NCI-H69 (cell line): ENCODE results near the gene FYB1.

Experiments used
- DNase-seq: peaks from one replicate; lab custom pipeline; 2025; lab: John Stamatoyannopoulos, UW

Gene FYB1

DNA sequence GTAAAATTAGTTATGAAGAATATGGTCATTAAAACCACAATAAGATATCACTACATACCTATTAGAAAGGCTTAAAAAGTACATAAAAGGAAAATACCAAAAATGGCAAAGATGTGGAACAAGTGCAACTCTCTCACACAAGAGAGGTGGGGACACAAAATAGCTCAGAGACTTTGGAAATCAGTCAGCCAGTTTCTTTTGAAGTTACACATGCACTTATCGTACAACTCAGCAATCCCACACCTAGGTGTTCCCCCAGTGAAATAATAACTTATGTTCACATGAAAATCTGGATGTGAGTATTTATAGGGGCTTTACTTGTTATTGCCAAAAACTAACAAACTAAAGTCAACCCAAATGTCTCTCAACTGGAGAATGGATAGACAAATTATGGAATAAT is 135.4 kb downstream of the FYB1 start:
- DNase-seq = no peak

DNA sequence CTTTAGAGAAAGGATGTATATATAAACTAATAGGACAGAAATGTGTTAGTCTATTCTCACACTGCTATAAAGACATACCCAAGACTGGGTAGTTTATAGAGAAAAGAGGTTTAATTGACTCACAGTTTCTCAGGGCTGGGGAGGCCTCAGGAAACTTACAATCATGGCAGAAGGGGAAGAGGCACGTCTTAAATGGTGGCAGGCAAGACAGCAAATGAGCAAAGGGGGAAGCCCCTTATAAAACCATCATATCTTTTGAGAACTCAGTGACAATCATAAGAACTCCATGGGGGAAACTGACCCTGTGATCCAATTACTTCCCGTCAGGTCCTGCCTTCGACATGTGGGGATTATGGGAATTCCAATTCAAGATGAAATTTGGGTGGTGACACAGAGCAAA is 136.4 kb downstream of the FYB1 start:
- no peak for DNase-seq

DNA sequence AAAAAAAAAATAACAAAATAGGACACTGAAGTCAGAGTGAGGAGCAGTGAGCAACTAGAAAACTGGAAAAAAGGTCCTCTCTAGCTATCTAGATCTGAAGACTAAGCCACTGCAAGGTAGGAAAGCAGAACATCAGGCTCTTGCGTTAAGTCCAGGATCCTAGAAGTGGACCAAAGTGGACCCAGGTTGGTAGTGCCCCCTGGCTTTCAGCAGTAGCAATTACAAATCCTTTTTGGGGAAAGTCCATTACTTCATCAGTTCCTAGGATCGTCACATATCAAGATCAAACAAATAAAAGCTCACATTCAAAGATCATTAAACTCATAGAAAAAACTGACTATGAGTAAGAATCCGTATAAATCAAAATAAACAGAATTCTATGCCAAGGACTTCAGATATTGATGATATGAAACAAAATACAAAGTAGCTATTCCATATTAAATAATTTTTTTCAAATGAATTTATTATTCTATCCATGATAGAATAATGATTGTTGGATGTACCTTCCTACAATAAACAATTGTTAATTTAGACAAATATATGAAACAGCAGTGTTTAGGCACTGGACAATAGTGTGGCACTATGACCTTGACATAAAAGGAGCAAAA is 138.7 kb downstream of the FYB1 start:
- peak; percentile 68 for DNase-seq

DNA sequence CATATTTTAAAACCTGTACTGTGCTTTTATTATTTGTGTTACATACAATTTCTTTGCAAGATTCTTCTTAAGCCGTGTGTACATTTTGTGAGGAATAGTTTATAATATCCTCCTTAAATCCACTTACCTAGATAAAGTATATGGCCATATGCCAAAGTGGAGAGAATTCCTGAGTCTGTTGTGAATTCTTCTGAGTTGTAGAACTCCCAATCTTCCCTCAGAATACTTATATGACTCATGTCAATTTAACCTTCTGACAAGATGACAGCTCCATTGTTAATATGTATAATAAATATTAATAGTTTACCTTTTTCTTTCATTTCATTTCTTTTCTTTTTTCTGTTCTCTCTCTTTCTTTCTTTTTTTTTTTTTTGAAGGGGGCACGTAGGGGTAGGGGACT is 139.2 kb downstream of the FYB1 start:
- no peak for DNase-seq

DNA sequence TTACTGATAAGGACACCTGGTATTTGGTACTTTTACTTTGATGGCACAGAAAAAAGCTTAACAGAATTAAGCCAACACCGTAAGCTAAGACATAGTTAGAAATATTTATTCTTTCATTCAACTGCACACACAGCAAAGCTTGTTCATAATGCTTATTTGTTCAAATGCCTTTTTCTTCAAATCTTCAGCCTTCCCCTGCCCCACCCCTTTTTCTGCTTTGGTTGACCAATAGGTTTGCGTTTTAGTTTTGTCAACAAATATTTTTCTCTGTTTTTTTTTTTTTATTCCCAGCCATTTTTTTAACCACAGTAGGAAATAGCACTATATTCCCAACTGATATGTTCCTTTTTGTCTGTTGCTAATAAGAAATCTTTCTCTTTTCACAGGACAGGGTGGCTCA is 140.2 kb downstream of the FYB1 start:
- no peak for DNase-seq

DNA sequence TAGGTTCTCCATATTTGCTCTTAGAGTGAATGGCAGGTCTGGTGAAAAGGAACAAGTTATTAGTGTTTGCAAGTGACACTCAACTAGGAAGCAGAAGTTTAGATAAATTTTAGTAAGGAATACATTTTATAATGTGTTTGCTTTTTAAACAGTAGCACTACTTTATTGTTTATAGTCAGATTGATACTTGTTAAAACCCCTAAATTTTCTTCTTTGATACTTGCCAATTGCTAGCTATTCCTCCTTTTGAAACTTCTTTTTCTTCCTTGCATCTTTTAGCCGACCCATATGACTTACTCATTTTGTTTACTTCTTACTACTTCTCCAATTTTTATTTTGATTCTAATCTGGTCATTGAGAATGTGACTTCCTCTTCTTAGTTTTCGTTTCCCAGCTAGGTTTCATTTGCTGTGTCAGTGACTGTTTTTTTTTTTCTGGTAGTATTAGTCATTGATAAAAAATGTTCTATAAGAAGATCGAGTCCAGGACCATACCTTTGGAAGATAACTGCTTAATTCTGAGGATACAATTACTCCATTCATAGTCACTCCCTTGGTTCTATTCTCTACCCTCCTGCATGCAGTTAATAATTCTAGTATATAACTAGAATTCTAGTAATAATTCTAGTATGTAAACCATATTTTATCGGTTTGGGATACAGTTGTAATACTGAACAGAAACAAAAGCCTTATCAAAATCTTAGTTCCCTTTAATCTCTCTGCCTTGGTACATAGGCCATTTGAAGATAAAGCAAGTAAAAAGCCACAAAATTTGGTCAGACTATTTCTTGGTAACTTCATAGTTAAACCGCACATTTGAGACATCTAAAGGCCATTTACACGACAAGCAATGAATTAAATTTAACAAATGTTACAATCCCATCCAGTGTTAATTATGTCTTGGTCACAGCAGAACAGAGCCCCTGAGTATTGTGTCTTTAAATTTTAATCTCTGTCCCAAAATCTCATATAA is 142.3 kb downstream of the FYB1 start:
- no peak for DNase-seq

GRCh38 chr5:39076101-39076756 is 143.1 kb downstream of the FYB1 start:
- DNase-seq = no peak

DNA sequence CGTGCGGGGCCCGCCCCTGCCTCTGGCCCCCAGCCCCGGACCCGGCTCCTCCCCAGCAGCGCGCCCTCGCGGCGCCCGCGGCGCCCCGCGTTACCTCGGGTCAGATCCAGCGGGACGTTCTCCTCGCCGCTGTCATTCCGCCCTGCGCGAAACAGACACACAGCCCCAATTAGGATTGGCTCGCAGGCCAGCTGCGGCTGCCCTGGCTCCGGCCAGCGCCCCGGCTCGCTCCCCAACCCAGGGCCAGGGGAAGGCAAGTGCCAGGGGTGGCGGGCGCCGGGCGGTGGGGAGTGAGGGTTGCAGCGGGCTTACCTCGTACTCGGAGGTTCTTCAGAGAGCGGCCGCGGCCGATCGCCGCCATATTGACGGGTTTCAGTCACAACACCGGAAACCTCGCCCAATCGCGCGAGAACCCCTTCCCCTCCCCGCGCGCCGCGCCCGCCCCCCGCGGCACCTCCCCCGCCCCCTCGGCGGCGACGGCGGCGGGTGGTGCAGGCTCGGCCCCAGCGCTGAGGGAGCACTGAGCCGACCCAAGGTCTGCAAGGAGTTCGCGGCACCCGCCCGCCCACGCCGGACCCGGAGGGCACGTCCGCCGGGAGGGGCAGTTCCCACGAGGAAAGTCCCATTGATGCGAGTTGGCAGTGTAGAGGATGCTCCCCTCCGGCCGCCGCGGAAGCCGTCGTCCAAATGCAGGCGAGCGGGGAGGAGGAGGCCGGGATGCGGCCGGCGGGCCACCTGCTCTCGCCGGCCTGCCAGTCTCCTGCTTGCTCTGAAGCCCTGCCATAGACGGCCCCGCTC is 145.1 kb downstream of the FYB1 start, which contains the start of gene RICTOR:
Gene RICTOR, minus strand, starts transcription at position 383 of the 798 bp plus-strand sequence. Its CDS starts 22 bp downstream, at position 361.
- peak; percentile 95 for DNase-seq

GRCh38 chr5:39073767-39074016 is 145.7 kb downstream of the FYB1 start:
- DNase-seq = no peak

DNA sequence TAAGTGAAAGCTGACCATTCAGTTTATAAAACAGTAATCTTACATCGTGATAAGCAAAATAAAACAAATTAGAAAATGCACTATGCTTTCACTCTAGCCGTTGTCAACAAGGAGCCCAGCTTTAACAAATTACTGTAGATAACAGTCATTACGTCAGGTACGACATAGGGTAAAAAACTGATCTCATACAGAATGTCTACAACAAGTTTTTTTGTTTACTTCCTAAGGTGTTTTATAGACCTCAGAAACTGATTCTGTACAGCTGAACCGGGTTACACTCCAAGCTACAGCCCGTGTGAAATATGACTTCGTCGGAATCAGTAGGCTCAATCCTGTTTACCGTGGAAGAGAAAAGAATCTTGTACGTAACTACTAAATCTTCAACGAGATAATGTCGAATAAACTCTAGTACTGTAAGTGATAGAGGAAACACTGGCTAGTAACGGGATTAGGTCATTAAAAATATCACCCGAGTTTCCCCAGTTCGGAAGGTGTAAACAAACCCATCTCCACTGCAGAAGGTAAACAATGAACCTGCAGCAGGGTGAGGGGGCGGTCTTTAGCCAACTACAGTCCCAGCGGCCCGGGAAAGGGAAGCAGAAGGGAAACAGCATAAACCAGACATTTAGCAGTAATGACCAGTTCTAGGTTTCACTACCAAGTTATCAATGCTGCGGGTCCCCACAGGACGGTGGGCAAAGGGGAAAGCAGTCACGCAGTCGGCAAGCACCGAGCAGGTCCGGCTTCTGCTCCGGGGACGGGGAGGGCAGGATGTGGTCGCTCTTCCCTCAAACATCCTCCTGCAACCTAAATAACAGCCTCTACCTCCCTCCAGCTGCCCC is 146.2 kb downstream of the FYB1 start:
- peak; percentile 75 for DNase-seq

GRCh38 chr5:39068099-39068498 is 151.3 kb downstream of the FYB1 start:
- DNase-seq = no peak

GRCh38 chr5:39064450-39064849 is 154.9 kb downstream of the FYB1 start:
- DNase-seq = no peak

GRCh38 chr5:39063037-39063436 is 156.3 kb downstream of the FYB1 start:
- DNase-seq = no peak

- DNase-seq = no peak
Observed at GRCh38 chr5:39062530-39062929, 156.8 kb downstream of the FYB1 start.

DNA sequence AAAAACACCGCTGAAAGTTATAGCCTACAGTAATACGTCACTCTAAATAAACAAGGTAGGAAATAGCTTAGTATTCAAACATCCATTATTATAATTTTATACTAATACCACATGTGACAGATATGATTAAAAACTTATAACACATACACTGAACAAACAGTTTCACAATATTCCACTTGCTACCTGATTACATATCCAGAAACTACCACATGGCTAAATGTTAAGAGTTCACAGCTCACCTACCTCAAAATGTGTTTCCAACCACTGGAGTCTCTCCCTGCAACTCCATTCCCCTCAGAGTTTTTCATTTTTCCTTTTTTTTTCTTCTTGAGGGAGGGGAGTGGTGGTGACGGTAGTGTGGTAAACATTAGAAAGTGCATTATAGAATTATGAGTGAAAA is 157.3 kb downstream of the FYB1 start:
- no peak for DNase-seq

GRCh38 chr5:39059064-39059463 is 160.3 kb downstream of the FYB1 start:
- DNase-seq = no peak

DNA sequence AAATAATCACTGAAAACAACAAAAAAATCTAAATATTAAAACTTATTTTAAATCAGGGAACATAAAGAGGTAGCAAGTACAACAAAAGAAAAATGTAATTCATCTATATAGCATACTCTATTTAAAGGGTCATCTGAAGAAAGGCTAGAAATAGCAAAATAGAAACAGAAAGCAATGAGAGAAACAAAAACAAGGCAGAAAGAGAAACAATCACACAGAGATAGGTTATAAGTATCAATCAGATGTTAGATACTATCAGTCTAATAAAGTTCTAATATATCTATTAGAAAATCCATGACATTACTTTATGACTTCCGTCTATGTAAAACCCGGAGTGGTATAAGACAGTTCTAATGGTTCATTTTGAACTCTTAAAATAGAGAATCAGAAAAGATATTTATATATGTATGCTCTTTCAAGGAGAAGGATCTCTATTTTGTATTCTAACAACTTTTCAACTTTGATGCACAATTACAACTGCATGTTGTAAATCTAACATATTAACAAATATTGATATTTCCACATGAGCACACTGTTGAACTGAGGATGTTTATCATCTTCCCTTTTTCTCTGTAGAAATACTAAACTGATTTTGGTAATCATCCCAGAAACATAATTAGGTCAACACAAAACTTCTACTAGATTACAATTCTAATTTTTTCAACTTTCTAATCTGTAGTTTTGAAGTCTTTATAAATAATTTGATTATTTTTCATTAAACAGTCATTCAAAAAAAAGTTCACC is 161.0 kb downstream of the FYB1 start:
- no peak for DNase-seq

DNA sequence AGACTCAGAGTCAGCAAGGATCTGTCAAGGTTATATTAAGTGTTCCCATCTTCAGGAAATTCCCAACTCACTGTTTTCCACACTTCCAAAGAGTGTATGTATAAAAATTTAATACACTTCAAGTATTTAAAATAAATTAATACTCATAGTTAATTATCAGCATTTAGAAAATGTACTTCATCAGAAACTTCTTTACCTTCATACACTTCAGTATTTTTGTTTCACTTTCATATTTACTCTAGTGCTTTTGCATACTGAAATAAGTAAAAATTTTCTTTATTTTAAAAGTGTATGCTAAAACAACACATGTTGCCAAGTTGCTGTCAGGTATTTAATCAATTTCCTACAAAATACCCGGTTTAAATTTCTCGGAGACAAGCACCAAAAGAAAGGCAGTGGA is 161.6 kb downstream of the FYB1 start:
- DNase-seq = no peak

DNA sequence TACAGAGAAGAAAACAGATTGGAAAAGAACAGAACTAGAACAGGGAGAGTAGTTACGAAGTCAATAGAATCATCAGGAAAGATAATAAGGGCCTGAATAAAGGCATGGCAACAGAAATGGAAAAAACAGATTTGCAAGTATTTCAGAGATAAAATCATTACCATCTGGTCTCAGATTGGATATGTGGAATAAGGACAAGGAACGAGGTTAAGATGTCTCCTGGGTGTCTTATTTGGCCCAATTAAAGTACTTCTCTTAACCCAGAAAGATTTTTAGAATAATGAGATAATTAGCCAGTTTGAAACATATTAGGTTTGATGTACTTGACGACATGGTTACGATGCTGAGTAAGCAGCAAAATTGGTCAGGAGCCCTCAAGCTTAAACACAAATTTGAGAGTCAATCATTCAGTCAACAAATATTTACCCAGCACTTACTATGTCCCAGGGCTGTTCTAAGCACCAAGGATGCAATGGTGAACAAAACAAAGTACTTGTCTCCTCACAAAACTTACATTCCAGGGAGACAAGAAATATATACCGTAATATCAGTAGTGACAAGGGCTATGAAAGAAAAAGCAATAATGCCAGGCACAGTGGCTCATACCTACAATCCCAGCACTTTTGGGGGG is 163.5 kb downstream of the FYB1 start:
- peak; percentile 29 for DNase-seq
